BE2C (cell line): ENCODE data around the gene GPR135.

Experiments
- DNase-seq: peaks from one replicate; pipeline ENCODE4 v3.0.0-alpha.2; 2020
- H3K27me3 ChIP-seq: fragments of 250-450 bp; sonication (Bioruptor Pico); 2 replicates; pipeline ENCODE4 v1.5.1; 2020; ENCODE audit warnings: mild to moderate bottlenecking
- H3K36me3 ChIP-seq: fragments of 250-450 bp; sonication (Bioruptor Pico); 2 replicates; pipeline ENCODE4 v1.5.1; 2020; ENCODE audit warnings: mild to moderate bottlenecking
- H3K4me1 ChIP-seq: fragments of 250-450 bp; sonication (Bioruptor Pico); 2 replicates; pipeline ENCODE4 v1.5.1; 2020
- H3K4me3 ChIP-seq: 2 replicates; pipeline ENCODE4 v1.5.1; 2011; ENCODE audit warnings: low read depth, low read length
- H3K9me3 ChIP-seq: fragments of 250-450 bp; sonication (Bioruptor Pico); 2 replicates; pipeline ENCODE4 v1.5.1; 2020
- CTCF ChIP-seq: IDR thresholded peaks from 2 replicates; pipeline ENCODE4 v1.5.1; 2012; ENCODE audit warnings: mild to moderate bottlenecking, low read depth, low read length

Gene GPR135

GRCh38 chr14:59480166-59480565 lies 15.0 kb upstream of the GPR135 start:
- H3K4me1 ChIP-seq = no peaks in the 10 kb centered on the region; the same call in 1 of the 2 replicates
- no peak for DNase-seq
- H3K27me3 ChIP-seq = no peaks in the 10 kb centered on the region
- H3K9me3 ChIP-seq = no peaks in the 10 kb centered on the region
- TF ChIP-seq CTCF = no peak
- peaks cover 15% of the 10 kb centered on the region for H3K36me3 ChIP-seq
- H3K4me3 ChIP-seq = no peak overlapping the region

- H3K4me1 ChIP-seq = no peaks in the 10 kb centered on the region; the same call in 1 of the 2 replicates
- no peak for DNase-seq
- H3K9me3 ChIP-seq = no peaks in the 10 kb centered on the region
- H3K4me3 ChIP-seq = no peak overlapping the region
- no peaks in the 10 kb centered on the region for H3K27me3 ChIP-seq
- TF ChIP-seq CTCF = no peak
- peaks cover 25% of the 10 kb centered on the region for H3K36me3 ChIP-seq
Measured at GRCh38 chr14:59478540-59478939, 13.4 kb upstream of the GPR135 start.

GRCh38 chr14:59475709-59476108 lies 10.5 kb upstream of the GPR135 start:
- no peak for TF ChIP-seq CTCF
- Histone ChIP-seq H3K27me3 (no peaks in the 10 kb centered on the region), H3K36me3 (peaks cover 25% of the 10 kb centered on the region), H3K4me1 (no peaks in the 10 kb centered on the region), H3K4me3 (no peak overlapping the region), H3K9me3 (no peaks in the 10 kb centered on the region)
- no peak for DNase-seq

- no peak overlapping the region for H3K4me3 ChIP-seq
- H3K36me3 ChIP-seq = peaks cover 30% of the 10 kb centered on the region
- TF ChIP-seq CTCF = no peak
- no peak for DNase-seq
- H3K27me3 ChIP-seq = no peaks in the 10 kb centered on the region
- H3K9me3 ChIP-seq = no peaks in the 10 kb centered on the region
- H3K4me1 ChIP-seq = no peaks in the 10 kb centered on the region
Measured at GRCh38 chr14:59474172-59474571, 9.0 kb upstream of the GPR135 start.

- H3K36me3 ChIP-seq = no peaks in the 10 kb centered on the region
- H3K4me3 ChIP-seq = peak overlapping the region; percentile 73
- no peaks in the 10 kb centered on the region; the same call in 1 of the 2 replicates for H3K4me1 ChIP-seq
- H3K27me3 ChIP-seq = no peaks in the 10 kb centered on the region
- peak; percentile 78 for DNase-seq
- H3K9me3 ChIP-seq = no peaks in the 10 kb centered on the region
- TF ChIP-seq CTCF = no peak
Measured at GRCh38 chr14:59464486-59465315, 479 bp downstream of the GPR135 start.

GRCh38 chr14:59463787-59464485 lies 1.2 kb downstream of the GPR135 start:
- Histone ChIP-seq H3K4me1 (no peaks in the 10 kb centered on the region; the same call in 1 of the 2 replicates), H3K27me3 (no peaks in the 10 kb centered on the region), H3K9me3 (no peaks in the 10 kb centered on the region), H3K4me3 (peak overlapping the region; percentile 73), H3K36me3 (no peaks in the 10 kb centered on the region)
- DNase-seq = no peak
- TF ChIP-seq CTCF = no peak
